GM18907 (cell line): Measurements from ENCODE around the gene RAB11FIP4.
A peak's percentile ranks its signal among the peaks of the same experiment; 100 is the strongest.

ENCODE experiments used
- ATAC-seq: cut with Tn5 transposase; IDR thresholded peaks from one replicate; pipeline ENCODE4 v1.9.1; 2021; ENCODE audit warnings: mild to moderate bottlenecking, moderate library complexity; ENCODE audit not compliant: unreplicated experiment

RAB11FIP4 gene

GRCh38 chr17:31481783-31482081 is 90.3 kb downstream of the RAB11FIP4 start:
- no peak for ATAC-seq

- no peak for ATAC-seq
Measured at GRCh38 chr17:31484821-31485220, 93.3 kb downstream of the RAB11FIP4 start.

- no peak for ATAC-seq
Measured at GRCh38 chr17:31486351-31487062, 95.0 kb downstream of the RAB11FIP4 start.

- ATAC-seq, result no peak
Measured at GRCh38 chr17:31487063-31487647, 95.7 kb downstream of the RAB11FIP4 start.

GRCh38 chr17:31487648-31488263 is 96.3 kb downstream of the RAB11FIP4 start:
- ATAC-seq, result no peak

- no peak for ATAC-seq
Measured at GRCh38 chr17:31488264-31488981, 96.9 kb downstream of the RAB11FIP4 start.

GRCh38 chr17:31488982-31489294 is 97.5 kb downstream of the RAB11FIP4 start:
- no peak for ATAC-seq

- ATAC-seq, result no peak
Measured at GRCh38 chr17:31489295-31490018, 98.0 kb downstream of the RAB11FIP4 start.

- no peak for ATAC-seq
Measured at GRCh38 chr17:31490019-31490650, 98.7 kb downstream of the RAB11FIP4 start.

- no peak for ATAC-seq
Measured at GRCh38 chr17:31490671-31491375, 99.3 kb downstream of the RAB11FIP4 start.

- no peak for ATAC-seq
Measured at GRCh38 chr17:31491376-31492131, 100.1 kb downstream of the RAB11FIP4 start.

GRCh38 chr17:31492206-31492605 is 100.7 kb downstream of the RAB11FIP4 start:
- ATAC-seq, result no peak

- no peak for ATAC-seq
Measured at GRCh38 chr17:31492880-31493655, 101.6 kb downstream of the RAB11FIP4 start.

GRCh38 chr17:31493656-31494155 is 102.2 kb downstream of the RAB11FIP4 start:
- ATAC-seq, result peak; percentile 10

- ATAC-seq, result peak; percentile 50
Measured at GRCh38 chr17:31494259-31495021, 103.0 kb downstream of the RAB11FIP4 start.

- ATAC-seq, result no peak
Measured at GRCh38 chr17:31495022-31495885, 103.8 kb downstream of the RAB11FIP4 start.

GRCh38 chr17:31496097-31496496 is 104.6 kb downstream of the RAB11FIP4 start:
- ATAC-seq, result no peak
